SK-N-SH (cell line): Measurements from ENCODE around the gene CMA1. TPM values are rescaled to one million over a fixed set of nuclear protein-coding genes. Genes with fewer than 3 reads are reported as not detected.

Experiments
- CTCF ChIA-PET: fragments of 300-600, 350-600 bp; formaldehyde crosslinking; extraction: SDS; loops from one replicate; lab custom pipeline; 2021; lab: Yijun Ruan, JAX
- POLR2A ChIA-PET: fragments of 350-600 bp; sonication (Branson Sonifier 250); formaldehyde crosslinking; extraction: SDS; loops from one replicate; lab custom pipeline; 2020; ENCODE audit warnings: antibody characterized with exemption, inconsistent platforms; lab: Yijun Ruan, JAX
- DNase-seq: peaks from one replicate; pipeline ENCODE4 v3.0.0; 2012
- H2AFZ ChIP-seq: fragments of 200-600 bp; sonication (generic); 2 replicates; pipeline ENCODE4 v1.8.1; 2016; ENCODE audit warnings: antibody characterized with exemption, mild to moderate bottlenecking, low read depth
- H3F3A ChIP-seq: fragments of 200-600 bp; sonication (generic); replicated peaks from 2 replicates; pipeline ENCODE3; 2016; ENCODE audit warnings: antibody characterized with exemption, mild to moderate bottlenecking; ENCODE audit not compliant: insufficient read depth
- H3K27ac ChIP-seq, 2 experiments: fragments of 200-500 bp in 1 of 2; fragments of 200-600 bp in 1 of 2; sonication (Bioruptor generic) in 1 of 2; sonication (generic), shearing (Covaris generic) in 1 of 2; 2 replicates each; pipeline versions ENCODE4 v1.5.1 to v1.6.1; 2014 to 2016; ENCODE audit warnings: low read depth in 2 of 2, inconsistent platforms in 1 of 2, low read length in 1 of 2, mild to moderate bottlenecking in 1 of 2, mixed read lengths in 1 of 2
- H3K27me3 ChIP-seq: fragments of 200-600 bp; sonication (generic), shearing (Covaris generic); 2 replicates; pipeline ENCODE4 v1.6.1; 2016; ENCODE audit warnings: mixed run types; ENCODE audit not compliant: insufficient read depth
- H3K36me3 ChIP-seq, 2 experiments: fragments of 200-500 bp in 1 of 2; fragments of 200-600 bp in 1 of 2; sonication (Bioruptor generic) in 1 of 2; sonication (generic) in 1 of 2; replicated peaks in 1 of 2; 2 replicates each; pipeline versions ENCODE3 to v1.5.1; 2014 to 2016; ENCODE audit warnings: low read length in 1 of 2, mild to moderate bottlenecking in 1 of 2; ENCODE audit not compliant: insufficient read depth in 2 of 2, control insufficient read depth in 1 of 2
- H3K4me1 ChIP-seq, 2 experiments: fragments of 200-500 bp in 1 of 2; fragments of 200-600 bp in 1 of 2; sonication (Bioruptor generic) in 1 of 2; sonication (generic), shearing (Covaris generic) in 1 of 2; 2 replicates each; pipeline versions ENCODE4 v1.5.1 to v1.6.1; 2014 to 2016; ENCODE audit warnings: low read depth in 1 of 2, low read length in 1 of 2, mixed run types in 1 of 2; ENCODE audit not compliant: insufficient read depth in 2 of 2, control insufficient read depth in 1 of 2
- H3K4me2 ChIP-seq: fragments of 200-600 bp; sonication (generic), shearing (Covaris generic); 2 replicates; pipeline ENCODE4 v1.6.1; 2017; ENCODE audit warnings: mixed run types
- H3K4me3 ChIP-seq, 2 experiments: fragments of 200-500 bp in 1 of 2; fragments of 200-600 bp in 1 of 2; sonication (Bioruptor generic) in 1 of 2; sonication (generic), shearing (Covaris generic) in 1 of 2; 2 replicates each; pipeline versions ENCODE4 v1.5.1 to v1.8.1; 2014 to 2016; ENCODE audit warnings: low read depth in 2 of 2, inconsistent platforms in 1 of 2, low read length in 1 of 2, mild to moderate bottlenecking in 1 of 2, mixed read lengths in 1 of 2, moderate library complexity in 1 of 2
- H3K79me2 ChIP-seq: fragments of 200-600 bp; sonication (generic); 2 replicates; pipeline ENCODE4 v1.8.1; 2017; ENCODE audit warnings: mild to moderate bottlenecking; ENCODE audit not compliant: insufficient read depth
- H3K9ac ChIP-seq: fragments of 200-600 bp; sonication (generic); 2 replicates; pipeline ENCODE4 v1.6.1; 2017; ENCODE audit warnings: mixed run types
- H3K9me2 ChIP-seq: fragments of 200-600 bp; sonication (generic); 2 replicates; pipeline ENCODE4 v1.6.1; 2017; ENCODE audit warnings: mixed run types
- H3K9me3 ChIP-seq: fragments of 200-600 bp; sonication (generic); 2 replicates; pipeline ENCODE4 v1.6.1; 2017; ENCODE audit warnings: mixed run types, mild to moderate bottlenecking, moderate library complexity
- H4K20me1 ChIP-seq: fragments of 200-600 bp; sonication (generic); 2 replicates; pipeline ENCODE4 v1.6.1; 2017; ENCODE audit warnings: mild to moderate bottlenecking, mixed run types; ENCODE audit not compliant: insufficient read depth
- CTCF ChIP-seq: fragments of 200-600 bp; sonication (generic); IDR thresholded peaks from 2 replicates; pipeline ENCODE4 v1.6.1; 2017; ENCODE audit warnings: antibody characterized with exemption, mild to moderate bottlenecking, moderate library complexity
- ELF1 ChIP-seq: IDR thresholded peaks from 2 replicates; pipeline ENCODE4 v1.4.0; 2012
- EP300 ChIP-seq, 2 experiments: IDR thresholded peaks; 2 replicates each; pipeline versions ENCODE4 v1.4.0 to v1.6.1; 2012; ENCODE audit warnings: borderline replicate concordance in 1 of 2, low read depth in 1 of 2, low read length in 1 of 2
- FOXJ3 ChIP-seq: sonication (generic); formaldehyde crosslinking; IDR thresholded peaks from 2 replicates; pipeline ENCODE4 v1.5.1; 2020; ENCODE audit warnings: mild to moderate bottlenecking, missing genetic modification reagents
- MAX ChIP-seq: IDR thresholded peaks from 2 replicates; pipeline ENCODE4 v1.4.0; 2012; ENCODE audit warnings: low read depth
- PBX3 ChIP-seq: IDR thresholded peaks from 2 replicates; pipeline ENCODE4; 2012
- RAD21 ChIP-seq: IDR thresholded peaks from 2 replicates; pipeline ENCODE4 v1.6.1; 2012; ENCODE audit warnings: mild to moderate bottlenecking, low read length
- SIN3A ChIP-seq: IDR thresholded peaks from 2 replicates; pipeline ENCODE4 v1.6.1; 2012; ENCODE audit warnings: low read depth, mild to moderate bottlenecking, low read length, moderate library complexity, borderline replicate concordance
- SMC3 ChIP-seq: IDR thresholded peaks from 2 replicates; pipeline ENCODE4 v1.6.1; 2012; ENCODE audit warnings: low read depth, low read length, improper control_type of control experiment
- TCF12 ChIP-seq: IDR thresholded peaks from 2 replicates; pipeline ENCODE4 v1.4.0; 2012
- TEAD4 ChIP-seq: IDR thresholded peaks from 2 replicates; pipeline ENCODE4 v1.4.0; 2012; ENCODE audit warnings: mild to moderate bottlenecking, borderline replicate concordance; ENCODE audit not compliant: insufficient read depth
- USF1 ChIP-seq: IDR thresholded peaks from 2 replicates; pipeline ENCODE4 v1.4.0; 2012; ENCODE audit warnings: low read depth, borderline replicate concordance
- USF2 ChIP-seq: fragments of 150-350 bp; IDR thresholded peaks from 2 replicates; pipeline ENCODE4 v1.6.1; 2017; ENCODE audit warnings: antibody characterized with exemption, low read length, low read depth, borderline replicate concordance
- WGBS: methylation state at CpG from one replicate; pipeline ENCODE4 v1.1.6; 2017; ENCODE audit warnings: low lambda C conversion rate; 5-methylcytosine and 5-hydroxymethylcytosine counted together
- polyA plus RNA-seq, 3 experiments: library from polyadenylated mRNA; depleted of rRNA; stranded (reverse); fragments of >200 nt; gene quantifications; 2 replicates each; pipeline ENCODE4 v1.2.3, GENCODE V29; 2012
- TF ChIP-seq, protein P1 (sequence below): IDR thresholded peaks from 2 replicates; pipeline ENCODE4 v1.6.1; 2012; ENCODE audit warnings: mild to moderate bottlenecking, low read depth, low read length, moderate library complexity

Gene CMA1
- polyA plus RNA-seq, 1 of the 3 experiments (the other 2 are of a cell fraction), result not detected

DNA sequence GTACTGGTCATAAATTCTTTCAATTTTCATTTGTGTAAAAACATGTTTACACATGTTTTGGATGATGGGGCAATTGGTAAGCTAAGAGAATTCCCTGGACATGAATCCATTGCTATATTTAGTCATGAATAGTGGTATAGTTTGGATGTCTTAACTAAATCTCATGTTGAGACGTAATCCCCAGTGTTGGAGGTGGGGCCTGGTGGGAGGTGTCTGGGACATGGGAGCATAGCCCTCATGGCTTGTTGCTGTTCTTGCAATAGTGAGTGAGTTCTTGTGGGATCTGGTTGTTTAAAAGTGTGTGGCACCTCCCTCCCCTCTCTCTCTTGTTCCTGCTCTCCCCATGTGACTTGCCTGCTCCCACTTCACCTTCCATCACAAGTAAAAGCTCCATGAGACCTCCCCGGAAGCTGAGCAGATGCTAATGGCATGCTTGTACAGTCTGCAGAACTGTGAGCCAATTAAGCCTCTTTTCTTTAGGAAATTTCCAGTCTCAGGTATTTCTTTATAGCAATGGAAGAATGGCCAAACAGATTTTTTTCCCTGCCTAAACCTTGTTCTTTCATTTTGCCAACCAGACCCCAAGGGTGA is 34.4 kb upstream of the CMA1 start:
- Histone ChIP-seq H3K79me2 (no peaks in the 10 kb centered on the region), H3F3A (no peaks in the 10 kb centered on the region), H3K9ac (no peak overlapping the region), H3K4me2 (no peak overlapping the region), H3K36me3 (no peaks in the 10 kb centered on the region), H3K4me3 (no peak overlapping the region), H4K20me1 (no peaks in the 10 kb centered on the region), H3K27ac (no peak overlapping the region), H2AFZ (no peak overlapping the region), H3K27me3 (no peaks in the 10 kb centered on the region), H3K9me2 (no peaks in the 10 kb centered on the region), H3K4me1 (no peaks in the 10 kb centered on the region), H3K9me3 (no peaks in the 10 kb centered on the region)
- TF ChIP-seq CTCF (no peak), SMC3 (no peak), USF2 (no peak), SIN3A (no peak), TEAD4 (no peak), ELF1 (no peak), USF1 (no peak), FOXJ3 (no peak), EP300 (IDR thresholded peaks at IDR 0.05; ENCODE audit: borderline replicate concordance in 1 of 2, low read depth in 1 of 2, low read length in 1 of 2) (no peak), TCF12 (no peak), RAD21 (no peak), PBX3 (no peak), MAX (no peak)
- TF ChIP-seq, protein P1, sequence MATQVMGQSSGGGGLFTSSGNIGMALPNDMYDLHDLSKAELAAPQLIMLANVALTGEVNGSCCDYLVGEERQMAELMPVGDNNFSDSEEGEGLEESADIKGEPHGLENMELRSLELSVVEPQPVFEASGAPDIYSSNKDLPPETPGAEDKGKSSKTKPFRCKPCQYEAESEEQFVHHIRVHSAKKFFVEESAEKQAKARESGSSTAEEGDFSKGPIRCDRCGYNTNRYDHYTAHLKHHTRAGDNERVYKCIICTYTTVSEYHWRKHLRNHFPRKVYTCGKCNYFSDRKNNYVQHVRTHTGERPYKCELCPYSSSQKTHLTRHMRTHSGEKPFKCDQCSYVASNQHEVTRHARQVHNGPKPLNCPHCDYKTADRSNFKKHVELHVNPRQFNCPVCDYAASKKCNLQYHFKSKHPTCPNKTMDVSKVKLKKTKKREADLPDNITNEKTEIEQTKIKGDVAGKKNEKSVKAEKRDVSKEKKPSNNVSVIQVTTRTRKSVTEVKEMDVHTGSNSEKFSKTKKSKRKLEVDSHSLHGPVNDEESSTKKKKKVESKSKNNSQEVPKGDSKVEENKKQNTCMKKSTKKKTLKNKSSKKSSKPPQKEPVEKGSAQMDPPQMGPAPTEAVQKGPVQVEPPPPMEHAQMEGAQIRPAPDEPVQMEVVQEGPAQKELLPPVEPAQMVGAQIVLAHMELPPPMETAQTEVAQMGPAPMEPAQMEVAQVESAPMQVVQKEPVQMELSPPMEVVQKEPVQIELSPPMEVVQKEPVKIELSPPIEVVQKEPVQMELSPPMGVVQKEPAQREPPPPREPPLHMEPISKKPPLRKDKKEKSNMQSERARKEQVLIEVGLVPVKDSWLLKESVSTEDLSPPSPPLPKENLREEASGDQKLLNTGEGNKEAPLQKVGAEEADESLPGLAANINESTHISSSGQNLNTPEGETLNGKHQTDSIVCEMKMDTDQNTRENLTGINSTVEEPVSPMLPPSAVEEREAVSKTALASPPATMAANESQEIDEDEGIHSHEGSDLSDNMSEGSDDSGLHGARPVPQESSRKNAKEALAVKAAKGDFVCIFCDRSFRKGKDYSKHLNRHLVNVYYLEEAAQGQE, result no peak
- ChIA-PET POLR2A (no interaction called here), CTCF (no interaction called here)
- DNase-seq, result no peak
- WGBS, result 3% methylated on average over 2 of the region's 2 CpGs
